Embryonic facial prominence (tissue), 1 donor: ENCODE measurements around the gene EPHA8.

Experiments
- DNase-seq: peaks from one replicate; pipeline ENCODE4 v3.0.0-alpha.2; 2016; ENCODE audit errors: extremely low spot score

EPHA8 gene

GRCh38 chr1:22645931-22646330 is 82.6 kb downstream of the EPHA8 start:
- DNase-seq, result no peak

- no peak for DNase-seq
Measured at GRCh38 chr1:22646384-22646783, 83.1 kb downstream of the EPHA8 start.

GRCh38 chr1:22650089-22650693 is 86.9 kb downstream of the EPHA8 start:
- no peak for DNase-seq

- no peak for DNase-seq
Measured at GRCh38 chr1:22651941-22652856, 88.9 kb downstream of the EPHA8 start.

GRCh38 chr1:22652881-22653316 is 89.6 kb downstream of the EPHA8 start, which contains the start of gene C1QB:
Gene C1QB (plus strand): TSS chr1:22653236. CDS start chr1:22659463, 6,227 bp downstream.
- DNase-seq, result no peak
